ENCODE data around the gene ZEB2.

DNA sequence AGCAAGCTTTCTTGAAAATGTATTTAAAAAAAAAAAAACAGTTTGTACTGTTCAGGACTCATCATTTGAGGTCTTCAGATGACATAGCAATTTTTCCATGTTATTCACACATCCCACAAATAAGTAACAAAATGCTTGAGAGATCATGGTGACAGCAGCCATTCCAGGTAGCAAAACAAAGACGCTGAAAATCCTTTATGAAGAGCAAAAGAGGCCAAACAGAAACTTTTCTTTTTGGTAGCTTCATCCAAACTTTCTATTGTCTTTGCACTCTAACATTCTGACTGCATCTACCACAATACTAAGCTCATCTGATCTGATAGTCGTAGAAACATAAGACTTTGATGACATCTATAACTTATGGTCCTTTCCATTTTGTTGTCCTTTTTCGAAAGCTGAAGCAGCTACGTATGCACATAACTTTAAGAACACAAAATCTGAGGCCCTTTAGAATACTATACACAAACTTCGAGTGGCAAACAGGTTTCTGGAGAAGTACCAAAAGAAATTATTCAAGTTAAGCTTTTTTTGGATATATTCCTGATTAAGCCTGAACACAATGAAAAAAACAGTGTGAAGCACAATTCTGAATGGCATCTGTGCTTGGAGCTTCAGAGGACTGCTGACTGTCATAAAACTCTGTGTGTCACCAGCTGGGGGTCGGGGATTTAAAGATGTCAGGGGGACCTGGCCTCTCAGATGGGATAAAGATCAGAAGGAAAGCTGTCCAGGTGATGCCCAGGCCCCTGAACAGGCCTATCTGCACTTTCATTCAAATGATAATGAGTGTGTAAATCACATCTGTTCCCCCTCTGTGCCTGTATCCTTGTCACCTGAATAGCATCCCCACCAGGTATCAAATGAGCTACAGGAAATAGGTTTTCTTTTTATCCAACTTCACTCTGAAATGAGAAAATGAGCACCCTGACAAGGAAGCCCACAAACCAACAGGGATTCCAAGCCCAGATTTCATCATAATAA is 75.8 kb downstream of the ZEB2 start:
- TF ChIP-seq DPF2 (IDR thresholded peaks at IDR 0.05) (no peak), POU2F2 (IDR thresholded peaks at IDR 0.05; ENCODE audit: borderline replicate concordance, low read depth, low read length) (no peak)

Measured in GM12878 (cell line).